Right atrium auricular region (tissue), 2 donors: ENCODE measurements around the gene RTL1. TPM values are rescaled to one million over a fixed set of nuclear protein-coding genes. Genes with fewer than 3 reads are reported as not detected.

ENCODE experiments used
- DNase-seq: peaks from one replicate; pipeline ENCODE4 v3.0.0-alpha.2; 2019; ENCODE audit warnings: low spot score
- H3K27ac ChIP-seq, 2 donors: fragments of 200-600 bp; sonication (generic); 1 replicate in 1 of 2; 2 replicates in 1 of 2; pipeline ENCODE4 v1.5.1; 2016 to 2019
- H3K27me3 ChIP-seq, 2 donors: fragments of 200-600 bp; sonication (generic); one replicate each; pipeline versions ENCODE4 v1.5.1 to v1.6.0; 2017 to 2019
- H3K36me3 ChIP-seq: fragments of 200-600 bp; sonication (generic); one replicate; pipeline ENCODE4 v1.5.1; 2016
- H3K4me1 ChIP-seq, 2 donors: fragments of 200-600 bp; sonication (generic); one replicate each; pipeline versions ENCODE4 v1.5.1 to v1.6.0; 2017 to 2019
- H3K4me3 ChIP-seq, 2 donors: fragments of 200-600 bp; sonication (generic); 1 replicate in 1 of 2; 2 replicates in 1 of 2; pipeline ENCODE4 v1.5.1; 2017 to 2019; ENCODE audit warnings: mild to moderate bottlenecking in 1 of 2, moderate library complexity in 1 of 2
- H3K9me3 ChIP-seq, 2 donors: fragments of 200-600 bp; sonication (generic); one replicate each; pipeline ENCODE4 v1.5.1; 2019
- CTCF ChIP-seq, 2 donors: fragments of 200-600 bp; sonication (generic); IDR thresholded peaks; one replicate each; pipeline ENCODE4 v1.5.1; 2019; ENCODE audit warnings: antibody characterized with exemption in 2 of 2
- total RNA-seq, 2 donors: library from RNA; depleted of rRNA; stranded (reverse); fragments of >200 nt; gene quantifications; one replicate each; pipeline ENCODE4 v1.1.0, GENCODE V29; 2016

The RTL1 gene
- total RNA-seq, 2 donors from 2014 or later = not detected

GRCh38 chr14:100846309-100846859 lies 57.1 kb downstream of the RTL1 start:
- no peak for TF ChIP-seq CTCF (IDR thresholded peaks at IDR 0.05)
- H3K4me3 ChIP-seq = no peak overlapping the region
- DNase-seq = no peak
- H3K36me3 ChIP-seq = no peaks in the 10 kb centered on the region
- H3K27ac ChIP-seq = no peak overlapping the region
- H3K4me1 ChIP-seq = no peaks in the 10 kb centered on the region
- H3K9me3 ChIP-seq = no peaks in the 10 kb centered on the region
- no peaks in the 10 kb centered on the region for H3K27me3 ChIP-seq

GRCh38 chr14:100845341-100845740 lies 58.2 kb downstream of the RTL1 start:
- DNase-seq = no peak
- no peak for TF ChIP-seq CTCF (IDR thresholded peaks at IDR 0.05)
- no peaks in the 10 kb centered on the region for H3K27me3 ChIP-seq
- H3K27ac ChIP-seq = no peak overlapping the region
- H3K9me3 ChIP-seq = no peaks in the 10 kb centered on the region
- no peaks in the 10 kb centered on the region for H3K4me1 ChIP-seq
- no peaks in the 10 kb centered on the region for H3K36me3 ChIP-seq
- no peak overlapping the region for H3K4me3 ChIP-seq

GRCh38 chr14:100844846-100845245 lies 58.7 kb downstream of the RTL1 start:
- no peak for DNase-seq
- no peak overlapping the region for H3K4me3 ChIP-seq
- no peaks in the 10 kb centered on the region for H3K27me3 ChIP-seq
- no peak overlapping the region for H3K27ac ChIP-seq
- H3K9me3 ChIP-seq = no peaks in the 10 kb centered on the region
- no peaks in the 10 kb centered on the region for H3K4me1 ChIP-seq
- no peaks in the 10 kb centered on the region for H3K36me3 ChIP-seq
- TF ChIP-seq CTCF (IDR thresholded peaks at IDR 0.05) = no peak

GRCh38 chr14:100844421-100844820 lies 59.1 kb downstream of the RTL1 start:
- Histone ChIP-seq H3K27me3 (no peaks in the 10 kb centered on the region), H3K4me1 (no peaks in the 10 kb centered on the region), H3K9me3 (no peaks in the 10 kb centered on the region), H3K27ac (no peak overlapping the region), H3K4me3 (no peak overlapping the region), H3K36me3 (no peaks in the 10 kb centered on the region)
- TF ChIP-seq CTCF (IDR thresholded peaks at IDR 0.05) = no peak
- no peak for DNase-seq

- no peak for DNase-seq
- H3K9me3 ChIP-seq = no peaks in the 10 kb centered on the region
- H3K27ac ChIP-seq = no peak overlapping the region
- no peak overlapping the region for H3K4me3 ChIP-seq
- H3K4me1 ChIP-seq = no peaks in the 10 kb centered on the region
- no peak for TF ChIP-seq CTCF (IDR thresholded peaks at IDR 0.05)
- H3K27me3 ChIP-seq = no peaks in the 10 kb centered on the region
- H3K36me3 ChIP-seq = no peaks in the 10 kb centered on the region
Observed at GRCh38 chr14:100844082-100844408, 59.5 kb downstream of the RTL1 start.

- Histone ChIP-seq H3K9me3 (no peaks in the 10 kb centered on the region), H3K4me1 (no peaks in the 10 kb centered on the region), H3K27ac (no peak overlapping the region), H3K4me3 (no peak overlapping the region), H3K27me3 (no peaks in the 10 kb centered on the region), H3K36me3 (no peaks in the 10 kb centered on the region)
- no peak for TF ChIP-seq CTCF (IDR thresholded peaks at IDR 0.05)
- DNase-seq = no peak
Observed at GRCh38 chr14:100842799-100843198, 60.7 kb downstream of the RTL1 start.
